Fibroblast of mammary gland (primary cell): ENCODE data around the gene COL13A1.

Experiments used
- DNase-seq: peaks from one replicate; pipeline ENCODE4 v3.0.0-alpha.2; 2010; ENCODE audit warnings: low read depth
- H3K4me3 ChIP-seq: 2 replicates; pipeline ENCODE4 v1.5.1; 2011; ENCODE audit warnings: low read depth, mild to moderate bottlenecking, low read length, moderate library complexity; ENCODE audit not compliant: control insufficient read depth
- TF ChIP-seq, protein P1 (sequence below): conservative IDR thresholded peaks from 2 replicates; pipeline ENCODE4 v1.5.1; 2011; ENCODE audit warnings: low read depth, low read length, inconsistent platforms; ENCODE audit not compliant: control insufficient read depth, insufficient read depth

COL13A1 gene

GRCh38 chr10:69955211-69955805, 153.6 kb downstream of the COL13A1 start:
- no peak for DNase-seq
- TF ChIP-seq, protein P1, sequence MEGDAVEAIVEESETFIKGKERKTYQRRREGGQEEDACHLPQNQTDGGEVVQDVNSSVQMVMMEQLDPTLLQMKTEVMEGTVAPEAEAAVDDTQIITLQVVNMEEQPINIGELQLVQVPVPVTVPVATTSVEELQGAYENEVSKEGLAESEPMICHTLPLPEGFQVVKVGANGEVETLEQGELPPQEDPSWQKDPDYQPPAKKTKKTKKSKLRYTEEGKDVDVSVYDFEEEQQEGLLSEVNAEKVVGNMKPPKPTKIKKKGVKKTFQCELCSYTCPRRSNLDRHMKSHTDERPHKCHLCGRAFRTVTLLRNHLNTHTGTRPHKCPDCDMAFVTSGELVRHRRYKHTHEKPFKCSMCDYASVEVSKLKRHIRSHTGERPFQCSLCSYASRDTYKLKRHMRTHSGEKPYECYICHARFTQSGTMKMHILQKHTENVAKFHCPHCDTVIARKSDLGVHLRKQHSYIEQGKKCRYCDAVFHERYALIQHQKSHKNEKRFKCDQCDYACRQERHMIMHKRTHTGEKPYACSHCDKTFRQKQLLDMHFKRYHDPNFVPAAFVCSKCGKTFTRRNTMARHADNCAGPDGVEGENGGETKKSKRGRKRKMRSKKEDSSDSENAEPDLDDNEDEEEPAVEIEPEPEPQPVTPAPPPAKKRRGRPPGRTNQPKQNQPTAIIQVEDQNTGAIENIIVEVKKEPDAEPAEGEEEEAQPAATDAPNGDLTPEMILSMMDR, result no peak
- H3K4me3 ChIP-seq, result no peak overlapping the region

DNA sequence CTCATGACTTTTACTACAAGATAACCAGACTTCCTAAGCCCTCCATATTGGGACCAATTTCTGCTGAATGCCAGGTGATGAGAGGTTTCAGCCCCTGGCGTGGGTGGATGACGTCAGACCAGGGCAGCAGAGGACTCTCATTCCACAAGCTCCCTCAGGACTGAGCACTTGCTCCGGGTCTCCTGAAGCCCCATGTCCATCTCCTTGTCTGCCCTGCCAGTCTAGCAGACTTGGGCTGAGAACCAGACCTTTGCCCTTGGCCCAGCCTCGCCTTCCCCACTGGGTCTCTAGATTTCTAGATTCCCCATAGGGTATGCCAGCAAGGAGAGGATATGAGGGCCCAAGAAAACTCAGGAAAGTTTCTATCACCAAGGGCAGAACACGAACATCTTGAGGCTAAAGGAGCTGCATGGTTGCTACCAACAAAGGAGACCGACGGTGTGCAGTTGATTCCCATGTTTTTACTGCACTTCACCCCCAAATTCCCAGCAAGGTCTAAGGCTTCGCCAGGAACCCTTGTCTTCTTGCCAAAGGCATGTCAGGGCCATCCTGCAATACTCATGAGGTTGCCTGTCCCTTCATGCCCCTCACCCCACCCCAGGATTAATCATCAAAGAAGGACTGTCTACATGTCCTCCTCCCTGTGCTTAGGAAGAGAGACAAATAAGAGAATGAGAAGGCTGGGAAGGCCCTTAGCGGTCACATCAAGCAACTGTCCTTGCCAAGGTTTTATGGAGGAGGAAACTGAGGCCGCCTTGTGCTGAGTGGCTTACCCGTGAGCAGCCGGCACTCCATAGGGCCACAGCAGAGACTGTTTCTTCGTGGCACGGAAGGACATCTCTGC, 154.4 kb downstream of the COL13A1 start:
- H3K4me3 ChIP-seq, result no peak overlapping the region
- TF ChIP-seq, protein P1, result no peak
- no peak for DNase-seq

DNA sequence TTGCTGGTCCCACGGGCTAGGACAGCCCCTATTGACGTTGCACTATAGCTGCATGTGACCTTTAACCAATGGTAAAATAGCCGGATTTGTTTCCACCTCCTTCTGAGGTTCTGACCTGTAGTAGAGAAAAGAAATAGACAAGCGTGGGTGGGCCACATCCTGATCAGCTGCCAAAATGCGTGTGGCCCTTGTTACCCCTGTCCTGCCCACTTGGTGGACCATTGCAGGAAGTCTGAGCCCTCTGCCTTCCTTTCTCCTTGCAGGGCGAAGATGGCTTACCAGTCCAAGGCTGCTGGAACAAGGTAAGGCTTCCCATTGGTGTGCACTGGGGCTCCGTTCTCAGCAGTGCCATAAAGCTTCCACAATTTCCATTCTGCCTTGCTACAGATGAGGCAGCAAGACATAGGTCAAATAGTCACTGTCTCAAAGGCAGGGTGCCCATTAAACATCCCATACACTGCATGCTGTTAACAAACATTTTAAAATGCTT, 155.1 kb downstream of the COL13A1 start:
- TF ChIP-seq, protein P1, result no peak
- H3K4me3 ChIP-seq, result no peak overlapping the region
- no peak for DNase-seq

DNA sequence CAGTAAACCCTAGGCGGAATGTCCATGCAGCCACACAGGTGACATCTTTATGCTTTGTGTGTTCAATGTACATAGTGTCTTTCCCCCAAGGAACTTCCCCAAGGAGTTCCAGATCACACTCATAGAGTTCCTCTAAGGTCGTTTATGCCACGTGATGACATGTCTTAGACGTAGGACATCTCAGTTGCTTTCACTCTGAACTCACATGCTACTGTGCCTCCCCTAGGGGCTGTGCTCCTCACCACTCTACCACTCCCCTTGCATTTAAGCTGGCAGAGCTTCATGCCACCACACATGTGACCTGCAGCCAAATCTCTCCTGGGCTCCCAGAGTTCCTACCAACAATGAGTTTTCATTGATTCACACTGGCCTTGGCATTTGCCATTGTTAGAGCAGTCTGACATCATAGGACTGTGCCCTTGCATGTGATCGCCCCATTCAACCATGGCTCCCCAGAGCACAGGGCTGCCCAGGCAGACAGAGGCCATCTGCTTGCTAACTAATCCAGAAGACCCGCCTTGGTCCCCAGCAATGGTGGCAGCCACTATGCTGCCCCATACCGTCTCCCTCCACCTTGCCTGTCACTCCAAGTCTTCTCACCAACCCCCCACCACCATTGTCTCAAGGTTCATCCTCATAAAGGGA, 155.7 kb downstream of the COL13A1 start:
- H3K4me3 ChIP-seq, result no peak overlapping the region
- DNase-seq, result no peak
- TF ChIP-seq, protein P1, result no peak

GRCh38 chr10:69957886-69958555, 156.3 kb downstream of the COL13A1 start:
- DNase-seq, result peak; percentile 62
- H3K4me3 ChIP-seq, result no peak overlapping the region
- TF ChIP-seq, protein P1, result peak; percentile 94

DNA sequence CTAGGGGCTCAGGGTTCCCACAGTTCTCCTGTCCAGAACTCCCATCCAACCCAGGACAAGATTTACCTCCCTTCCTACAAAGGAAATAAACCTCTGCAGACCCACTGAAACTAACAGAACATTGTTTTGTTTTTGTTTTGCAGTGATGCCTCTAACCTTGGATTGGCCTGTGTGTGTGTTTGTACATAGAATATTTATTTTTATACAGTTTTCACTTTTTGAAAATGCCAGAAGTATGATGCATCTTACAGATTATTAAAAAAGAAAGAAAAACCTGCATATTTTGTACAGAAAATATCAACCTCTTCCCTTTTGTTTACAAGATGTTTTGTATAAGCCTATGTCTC, 156.8 kb downstream of the COL13A1 start:
- TF ChIP-seq, protein P1, result no peak
- no peak for DNase-seq
- no peak overlapping the region for H3K4me3 ChIP-seq
